GM12872 (cell line): Measurements from ENCODE around the gene GMCL1.

Source experiments
- CTCF ChIP-seq: IDR thresholded peaks from 3 replicates; pipeline ENCODE4 v1.5.1; 2011; ENCODE audit warnings: low read depth, mild to moderate bottlenecking, low read length, moderate library complexity; ENCODE audit not compliant: insufficient read depth

The GMCL1 gene

GRCh38 chr2:69829256-69830044 lies at the start of gene GMCL1:
GMCL1 (plus strand) TSS chr2:69829660; CDS start chr2:69829893, 233 bp downstream.
- TF ChIP-seq CTCF, result no peak

- no peak for TF ChIP-seq CTCF
Measured at GRCh38 chr2:69780921-69781320, 48.5 kb upstream of the GMCL1 start.

- no peak for TF ChIP-seq CTCF
Measured at GRCh38 chr2:69781321-69782248, 47.9 kb upstream of the GMCL1 start.

- TF ChIP-seq CTCF, result no peak
Measured at GRCh38 chr2:69784228-69784627, 45.2 kb upstream of the GMCL1 start.

- TF ChIP-seq CTCF, result no peak
Measured at GRCh38 chr2:69785358-69785757, 44.1 kb upstream of the GMCL1 start.

- TF ChIP-seq CTCF, result no peak
Measured at GRCh38 chr2:69786052-69786560, 43.4 kb upstream of the GMCL1 start.

GRCh38 chr2:69789175-69789721 lies 40.2 kb upstream of the GMCL1 start:
- TF ChIP-seq CTCF, result no peak
